Kidney (tissue), 14 donors: Measurements from ENCODE around the gene BBLN. TPM values are rescaled to one million over a fixed set of nuclear protein-coding genes. Genes with fewer than 3 reads are reported as not detected.

ENCODE experiments used
- DNase-seq, 5 donors: peaks; one replicate each; pipeline ENCODE4 v3.0.0-alpha.2; 2013 to 2020
- FAIRE-seq: peaks from 2 replicates; lab custom pipeline; 2012; peaks lifted over from hg19 to GRCh38; lab: Jason Lieb, UNC
- H3K27ac ChIP-seq, 2 donors: one replicate each; pipeline ENCODE4 v1.7.0; 2013; ENCODE audit warnings: low read depth in 2 of 2, low read length in 2 of 2, inconsistent platforms in 1 of 2
- H3K27me3 ChIP-seq: one replicate; pipeline ENCODE4 v1.7.1; 2013; ENCODE audit warnings: low read length, inconsistent platforms; ENCODE audit not compliant: control insufficient read depth, insufficient read depth
- H3K36me3 ChIP-seq, 3 donors: one replicate each; pipeline versions ENCODE4 v1.7.0 to v1.7.1; 2013; ENCODE audit warnings: low read length in 3 of 3, control low read depth in 1 of 3, inconsistent platforms in 1 of 3; ENCODE audit not compliant: insufficient read depth in 3 of 3, control insufficient read depth in 2 of 3
- H3K4me1 ChIP-seq, 3 donors: one replicate each; pipeline versions ENCODE4 v1.7.0 to v1.7.1; 2013; ENCODE audit warnings: low read length in 3 of 3, inconsistent platforms in 1 of 3, low read depth in 1 of 3; ENCODE audit not compliant: control insufficient read depth in 2 of 3, insufficient read depth in 2 of 3
- H3K4me3 ChIP-seq, 3 donors: one replicate each; pipeline versions ENCODE4 v1.7.0 to v1.8.1; 2013; ENCODE audit warnings: low read length in 3 of 3, control low read depth in 1 of 3, inconsistent platforms in 1 of 3
- H3K9ac ChIP-seq, 3 donors: one replicate each; pipeline versions ENCODE4 v1.7.0 to v1.7.1; 2013; ENCODE audit warnings: low read length in 3 of 3, control low read depth in 1 of 3, inconsistent platforms in 1 of 3
- H3K9me3 ChIP-seq, 3 donors: one replicate each; pipeline versions ENCODE4 v1.7.0 to v1.7.1; 2013; ENCODE audit warnings: low read length in 3 of 3, control low read depth in 1 of 3, inconsistent platforms in 1 of 3; ENCODE audit not compliant: control insufficient read depth in 2 of 3, insufficient read depth in 1 of 3
- intact Hi-C: fragments of 100-400 bp; cut with DNase I; formaldehyde crosslinking; loops from one replicate; pipeline ENCODE4 v1.11.1; 2022
- polyA plus RNA-seq: library from polyadenylated mRNA; stranded (reverse); fragments of 350-450 nt; fragmentation: Illumina TruSeq; extraction: RNeasy Lipid Tissue Mini Kit (QIAGEN cat#74804); gene quantifications from one replicate; pipeline ENCODE4 v1.2.3, GENCODE V29; 2014; ENCODE audit warnings: low read depth, low replicate concordance; ENCODE audit not compliant: insufficient read depth
- total RNA-seq: library from RNA; stranded (reverse); fragmentation: NEBNext Ultra II Directional; extraction: Animal tissue kit (Norgen Biotek cat#: 25700); gene quantifications from one replicate; pipeline ENCODE4 v1.2.1, GENCODE V29; 2021
- TF ChIP-seq, protein P1 (sequence below): IDR thresholded peaks from 3 replicates; pipeline ENCODE4 v1.5.1; 2012; ENCODE audit warnings: mild to moderate bottlenecking, moderate library complexity, borderline replicate concordance; ENCODE audit not compliant: insufficient read depth; ENCODE audit errors: extremely low read depth
- donor health status: control.
- donor health status: control.
- donor health status: control.
- donor health status: control.
- donor health status: control.
- donor health status: DM: yes; HTN: yes; CAD: no.
- donor health status: Normal renal cell carcinoma (clear cell type).

Gene BBLN
- total and polyA plus RNA-seq, 2 donors from 2014 or later, result 55.6 to 192 TPM

DNA sequence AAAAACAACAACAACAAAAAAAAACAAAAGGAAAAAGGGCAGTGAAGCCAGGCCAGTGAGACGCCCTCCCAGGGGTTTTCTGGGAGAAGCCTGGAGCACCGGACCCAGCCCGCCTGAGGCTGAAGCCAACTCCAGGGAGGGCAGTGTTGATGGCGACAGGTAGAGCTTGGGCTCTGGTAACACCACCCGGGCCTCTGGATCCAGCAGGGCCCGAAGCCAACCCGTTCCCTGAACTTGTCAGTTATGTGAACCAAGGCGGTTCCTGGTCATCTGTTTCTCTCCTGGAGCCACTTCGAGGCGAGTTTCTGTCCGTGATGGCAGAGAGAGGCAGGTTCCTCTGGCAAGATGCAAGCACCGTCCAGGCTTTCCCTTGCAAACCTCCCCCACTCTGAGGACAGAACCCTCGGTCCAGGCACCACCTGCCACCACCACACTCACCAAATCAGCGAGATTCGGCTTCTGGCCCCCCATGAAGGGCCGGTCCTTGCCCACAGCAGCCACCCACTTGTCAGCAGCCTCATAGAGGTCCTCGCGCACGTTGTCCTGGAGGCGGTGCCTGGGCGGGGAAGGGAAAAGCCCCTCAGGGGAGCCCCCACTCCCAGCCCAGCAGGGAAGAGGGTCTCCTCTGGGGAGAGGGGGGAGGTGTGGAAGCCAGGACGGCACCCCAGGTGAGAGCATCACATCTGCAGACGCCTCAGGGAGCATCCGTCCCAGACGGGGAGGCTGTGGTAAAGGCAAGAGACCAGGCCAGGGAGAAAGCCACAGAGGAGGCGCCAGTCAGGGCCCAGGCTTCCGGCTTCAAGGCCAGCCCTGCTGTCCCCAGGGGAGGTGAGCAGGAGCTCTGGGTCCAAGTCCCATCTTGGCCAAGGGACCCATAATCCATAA is 37.9 kb upstream of the BBLN start:
- Histone ChIP-seq H3K27ac (no peak overlapping the region), H3K4me3 (no peak overlapping the region), H3K9ac (no peak overlapping the region), H3K4me1 (peaks cover 0 to 11% (median 7%) of the 10 kb centered on the region in 3 donors), H3K36me3 (peaks cover 0 to 19% (median 7%) of the 10 kb centered on the region in 3 donors), H3K9me3 (no peaks in the 10 kb centered on the region), H3K27me3 (no peaks in the 10 kb centered on the region)
- TF ChIP-seq, protein P1, sequence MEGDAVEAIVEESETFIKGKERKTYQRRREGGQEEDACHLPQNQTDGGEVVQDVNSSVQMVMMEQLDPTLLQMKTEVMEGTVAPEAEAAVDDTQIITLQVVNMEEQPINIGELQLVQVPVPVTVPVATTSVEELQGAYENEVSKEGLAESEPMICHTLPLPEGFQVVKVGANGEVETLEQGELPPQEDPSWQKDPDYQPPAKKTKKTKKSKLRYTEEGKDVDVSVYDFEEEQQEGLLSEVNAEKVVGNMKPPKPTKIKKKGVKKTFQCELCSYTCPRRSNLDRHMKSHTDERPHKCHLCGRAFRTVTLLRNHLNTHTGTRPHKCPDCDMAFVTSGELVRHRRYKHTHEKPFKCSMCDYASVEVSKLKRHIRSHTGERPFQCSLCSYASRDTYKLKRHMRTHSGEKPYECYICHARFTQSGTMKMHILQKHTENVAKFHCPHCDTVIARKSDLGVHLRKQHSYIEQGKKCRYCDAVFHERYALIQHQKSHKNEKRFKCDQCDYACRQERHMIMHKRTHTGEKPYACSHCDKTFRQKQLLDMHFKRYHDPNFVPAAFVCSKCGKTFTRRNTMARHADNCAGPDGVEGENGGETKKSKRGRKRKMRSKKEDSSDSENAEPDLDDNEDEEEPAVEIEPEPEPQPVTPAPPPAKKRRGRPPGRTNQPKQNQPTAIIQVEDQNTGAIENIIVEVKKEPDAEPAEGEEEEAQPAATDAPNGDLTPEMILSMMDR, result no peak
- DNase-seq (peak in 1 of 5 donors; percentile 69), FAIRE-seq (no peak)
- intact Hi-C loops, result no loop called here

DNA sequence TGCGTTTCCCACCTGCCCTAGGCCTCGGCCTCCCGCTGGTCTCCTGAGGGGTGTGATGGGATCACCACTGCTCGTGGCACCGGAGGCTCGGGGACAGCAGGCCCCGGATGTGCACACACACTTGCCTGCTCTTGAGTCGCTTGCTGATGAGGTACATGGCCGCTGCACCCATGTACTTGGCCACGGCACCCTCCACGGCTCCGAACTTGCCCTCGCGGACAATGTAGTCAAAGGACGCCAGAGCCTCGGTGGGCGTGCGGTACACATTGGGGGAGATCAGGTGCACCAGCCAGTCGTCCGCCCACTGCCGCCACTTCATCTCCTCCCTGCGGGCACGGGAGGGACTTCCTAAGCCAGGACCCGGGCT is 37.3 kb upstream of the BBLN start:
- H3K4me1 ChIP-seq, result peaks cover 0 to 8% (median 7%) of the 10 kb centered on the region in 3 donors
- intact Hi-C loops, result no loop called here
- H3K27ac ChIP-seq, result no peak overlapping the region
- H3K36me3 ChIP-seq, result peaks cover 0 to 19% (median 7%) of the 10 kb centered on the region in 3 donors
- FAIRE-seq (no peak), DNase-seq (peak in 1 of 5 donors; percentile 71)
- no peak overlapping the region for H3K4me3 ChIP-seq
- TF ChIP-seq, protein P1, result no peak
- no peaks in the 10 kb centered on the region for H3K9me3 ChIP-seq
- H3K9ac ChIP-seq, result no peak overlapping the region
- H3K27me3 ChIP-seq, result no peaks in the 10 kb centered on the region

DNA sequence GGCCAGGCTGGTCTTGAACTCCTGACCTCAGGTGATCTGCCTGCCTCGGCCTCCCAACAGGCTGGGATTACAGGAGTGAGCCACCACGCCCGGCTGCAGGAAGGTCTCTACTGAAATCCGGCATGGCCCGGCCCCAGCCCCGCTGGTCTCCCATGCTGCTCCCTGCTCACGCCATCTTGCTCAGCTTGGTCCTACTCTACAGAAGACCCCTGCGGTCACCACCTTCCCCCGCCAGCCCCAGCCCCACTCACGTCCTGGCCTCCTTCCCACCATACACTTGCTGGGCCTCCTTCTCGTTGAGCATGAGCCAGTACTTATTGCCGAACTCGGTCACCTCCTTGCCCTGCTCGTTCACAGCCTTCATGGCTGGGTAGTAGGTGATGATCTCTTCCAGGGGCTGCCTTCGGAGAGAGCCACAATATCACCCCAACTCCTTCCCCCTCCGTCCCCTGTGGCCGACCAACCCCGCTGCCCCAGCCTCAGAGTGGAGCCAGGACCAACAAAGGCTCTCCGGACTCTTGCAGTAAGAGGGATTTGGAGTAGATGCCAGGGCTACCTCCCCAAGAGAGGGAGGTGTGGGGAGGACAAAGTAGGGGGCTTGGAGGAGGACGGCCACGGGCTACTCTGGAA is 36.5 kb upstream of the BBLN start:
- TF ChIP-seq, protein P1, result no peak
- DNase-seq (peak in 1 of 5 donors; percentile 71), FAIRE-seq (no peak)
- Histone ChIP-seq H3K27ac (no peak overlapping the region), H3K9ac (no peak overlapping the region), H3K9me3 (no peaks in the 10 kb centered on the region), H3K4me1 (peaks cover 0 to 7% (median 6%) of the 10 kb centered on the region in 3 donors), H3K27me3 (no peaks in the 10 kb centered on the region), H3K4me3 (no peak overlapping the region), H3K36me3 (peaks cover 0 to 19% (median 7%) of the 10 kb centered on the region in 3 donors)
- intact Hi-C loops, result no loop called here
